Measurements from ENCODE around the gene SNRPE.

DNA sequence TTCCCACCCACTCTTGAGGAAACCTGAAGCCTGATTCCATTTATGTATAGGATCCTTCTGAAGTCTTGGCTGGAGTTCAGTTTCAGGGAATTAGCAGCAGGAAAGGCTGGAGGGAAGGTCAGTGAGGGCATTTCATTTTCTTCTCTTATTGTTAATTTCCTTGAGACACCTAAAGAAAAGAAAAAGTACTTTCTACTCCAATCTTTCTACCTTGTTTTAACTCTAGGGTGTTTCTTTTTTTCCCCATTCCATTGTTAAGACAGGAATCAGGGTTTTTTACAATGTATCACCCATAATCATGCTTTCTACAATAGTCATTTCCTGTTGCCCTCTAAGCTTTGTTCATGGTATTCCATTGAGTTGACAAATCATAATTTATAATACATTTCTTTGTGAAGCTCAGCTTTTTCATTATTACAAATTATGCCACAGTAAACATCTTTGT lies 27.4 kb downstream of the SNRPE start:
- TF ChIP-seq, protein P1, sequence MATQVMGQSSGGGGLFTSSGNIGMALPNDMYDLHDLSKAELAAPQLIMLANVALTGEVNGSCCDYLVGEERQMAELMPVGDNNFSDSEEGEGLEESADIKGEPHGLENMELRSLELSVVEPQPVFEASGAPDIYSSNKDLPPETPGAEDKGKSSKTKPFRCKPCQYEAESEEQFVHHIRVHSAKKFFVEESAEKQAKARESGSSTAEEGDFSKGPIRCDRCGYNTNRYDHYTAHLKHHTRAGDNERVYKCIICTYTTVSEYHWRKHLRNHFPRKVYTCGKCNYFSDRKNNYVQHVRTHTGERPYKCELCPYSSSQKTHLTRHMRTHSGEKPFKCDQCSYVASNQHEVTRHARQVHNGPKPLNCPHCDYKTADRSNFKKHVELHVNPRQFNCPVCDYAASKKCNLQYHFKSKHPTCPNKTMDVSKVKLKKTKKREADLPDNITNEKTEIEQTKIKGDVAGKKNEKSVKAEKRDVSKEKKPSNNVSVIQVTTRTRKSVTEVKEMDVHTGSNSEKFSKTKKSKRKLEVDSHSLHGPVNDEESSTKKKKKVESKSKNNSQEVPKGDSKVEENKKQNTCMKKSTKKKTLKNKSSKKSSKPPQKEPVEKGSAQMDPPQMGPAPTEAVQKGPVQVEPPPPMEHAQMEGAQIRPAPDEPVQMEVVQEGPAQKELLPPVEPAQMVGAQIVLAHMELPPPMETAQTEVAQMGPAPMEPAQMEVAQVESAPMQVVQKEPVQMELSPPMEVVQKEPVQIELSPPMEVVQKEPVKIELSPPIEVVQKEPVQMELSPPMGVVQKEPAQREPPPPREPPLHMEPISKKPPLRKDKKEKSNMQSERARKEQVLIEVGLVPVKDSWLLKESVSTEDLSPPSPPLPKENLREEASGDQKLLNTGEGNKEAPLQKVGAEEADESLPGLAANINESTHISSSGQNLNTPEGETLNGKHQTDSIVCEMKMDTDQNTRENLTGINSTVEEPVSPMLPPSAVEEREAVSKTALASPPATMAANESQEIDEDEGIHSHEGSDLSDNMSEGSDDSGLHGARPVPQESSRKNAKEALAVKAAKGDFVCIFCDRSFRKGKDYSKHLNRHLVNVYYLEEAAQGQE (IDR thresholded peaks at IDR 0.05; ENCODE audit: insufficient read depth in 1 of 2, low read depth in 2 of 2, low read length in 2 of 2) = no peak
- TF ChIP-seq TAF1 (IDR thresholded peaks at IDR 0.05; ENCODE audit: borderline replicate concordance, insufficient read depth, low read length) = no peak
- TF ChIP-seq POLR2AphosphoS5 (IDR thresholded peaks at IDR 0.05; ENCODE audit: low read depth, low read length) = no peak
